Lower leg skin (tissue), 4 donors: ENCODE results near the gene RPL29. TPM values are rescaled to one million over a fixed set of nuclear protein-coding genes. Genes with fewer than 3 reads are reported as not detected.

ENCODE experiments used
- DNase-seq, 2 donors: peaks; one replicate each; pipeline ENCODE4 v3.0.0-alpha.2; 2019; ENCODE audit warnings: low spot score in 2 of 2
- H3K4me3 ChIP-seq: fragments of 200-600 bp; sonication (generic); 2 replicates; pipeline ENCODE4 v1.5.1; 2017; ENCODE audit warnings: mild to moderate bottlenecking, low read depth; ENCODE audit not compliant: poor library complexity, severe bottlenecking
- POLR2A ChIP-seq, 2 donors: fragments of 450-650 bp; IDR thresholded peaks; one replicate each; pipeline ENCODE4 v1.6.1; 2016 to 2017; ENCODE audit warnings: antibody characterized with exemption in 2 of 2, mild to moderate bottlenecking in 1 of 2, moderate library complexity in 1 of 2
- WGBS, 2 donors: methylation state at CpG; one replicate each; pipeline ENCODE4 v1.1.5; 2018; 5-methylcytosine and 5-hydroxymethylcytosine counted together
- intact Hi-C: fragments of 100-400 bp; cut with DNase I; formaldehyde crosslinking; loops from one replicate; pipeline ENCODE4 v1.15.0; 2023; ENCODE audit warnings: low total_unique reads
- total RNA-seq, 4 donors: library from RNA; depleted of rRNA; stranded (reverse); fragments of >200 nt; gene quantifications; one replicate each; pipeline ENCODE4 v1.1.0, GENCODE V29; 2016
- TF ChIP-seq, protein P1 (sequence below), 3 donors: fragments of 450-650 bp; IDR thresholded peaks; one replicate each; pipeline ENCODE4 v1.5.1; 2016; ENCODE audit warnings: antibody characterized with exemption in 3 of 3, mild to moderate bottlenecking in 3 of 3, moderate library complexity in 2 of 3

RPL29 gene
- total RNA-seq, 4 donors from 2014 or later: 1,729 to 2,645 (median 2,120) TPM

- intact Hi-C loops: no loop called here
- 89 to 94% methylated on average over 11 to 18 of the region's 18 CpGs for WGBS, 2 donors
- TF ChIP-seq, protein P1, sequence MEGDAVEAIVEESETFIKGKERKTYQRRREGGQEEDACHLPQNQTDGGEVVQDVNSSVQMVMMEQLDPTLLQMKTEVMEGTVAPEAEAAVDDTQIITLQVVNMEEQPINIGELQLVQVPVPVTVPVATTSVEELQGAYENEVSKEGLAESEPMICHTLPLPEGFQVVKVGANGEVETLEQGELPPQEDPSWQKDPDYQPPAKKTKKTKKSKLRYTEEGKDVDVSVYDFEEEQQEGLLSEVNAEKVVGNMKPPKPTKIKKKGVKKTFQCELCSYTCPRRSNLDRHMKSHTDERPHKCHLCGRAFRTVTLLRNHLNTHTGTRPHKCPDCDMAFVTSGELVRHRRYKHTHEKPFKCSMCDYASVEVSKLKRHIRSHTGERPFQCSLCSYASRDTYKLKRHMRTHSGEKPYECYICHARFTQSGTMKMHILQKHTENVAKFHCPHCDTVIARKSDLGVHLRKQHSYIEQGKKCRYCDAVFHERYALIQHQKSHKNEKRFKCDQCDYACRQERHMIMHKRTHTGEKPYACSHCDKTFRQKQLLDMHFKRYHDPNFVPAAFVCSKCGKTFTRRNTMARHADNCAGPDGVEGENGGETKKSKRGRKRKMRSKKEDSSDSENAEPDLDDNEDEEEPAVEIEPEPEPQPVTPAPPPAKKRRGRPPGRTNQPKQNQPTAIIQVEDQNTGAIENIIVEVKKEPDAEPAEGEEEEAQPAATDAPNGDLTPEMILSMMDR (IDR thresholded peaks at IDR 0.05): no peak
- no peak for TF ChIP-seq POLR2A (IDR thresholded peaks at IDR 0.05)
- DNase-seq: no peak
- H3K4me3 ChIP-seq: no peak overlapping the region
Measured at GRCh38 chr3:51961011-51961410, 34.7 kb downstream of the RPL29 start.

DNA sequence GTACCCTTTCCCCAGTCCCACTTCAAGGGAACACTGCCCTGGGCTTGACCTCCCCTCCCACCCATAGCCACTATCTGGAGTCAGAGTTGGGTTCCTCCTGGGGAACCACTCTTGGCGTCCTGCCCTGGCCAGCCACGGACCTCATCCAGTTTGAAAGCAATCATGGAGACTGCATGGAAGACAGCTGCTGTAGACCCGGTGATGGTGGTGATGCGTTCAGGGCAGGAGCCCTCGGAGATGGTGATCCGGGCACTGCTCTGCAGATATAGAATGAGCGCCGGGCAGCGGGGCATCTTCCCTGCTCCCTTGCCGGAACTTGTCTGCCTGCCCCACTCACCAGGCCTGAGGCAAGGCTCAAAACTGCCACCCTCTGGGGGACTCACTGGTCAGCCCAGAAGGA lies 35.3 kb downstream of the RPL29 start:
- TF ChIP-seq POLR2A (IDR thresholded peaks at IDR 0.05): no peak
- TF ChIP-seq, protein P1 (IDR thresholded peaks at IDR 0.05): no peak
- no peak for DNase-seq
- 93 to 95% methylated on average over 10 of the region's 10 CpGs for WGBS, 2 donors
- intact Hi-C loops: no loop called here
- no peak overlapping the region for H3K4me3 ChIP-seq

DNA sequence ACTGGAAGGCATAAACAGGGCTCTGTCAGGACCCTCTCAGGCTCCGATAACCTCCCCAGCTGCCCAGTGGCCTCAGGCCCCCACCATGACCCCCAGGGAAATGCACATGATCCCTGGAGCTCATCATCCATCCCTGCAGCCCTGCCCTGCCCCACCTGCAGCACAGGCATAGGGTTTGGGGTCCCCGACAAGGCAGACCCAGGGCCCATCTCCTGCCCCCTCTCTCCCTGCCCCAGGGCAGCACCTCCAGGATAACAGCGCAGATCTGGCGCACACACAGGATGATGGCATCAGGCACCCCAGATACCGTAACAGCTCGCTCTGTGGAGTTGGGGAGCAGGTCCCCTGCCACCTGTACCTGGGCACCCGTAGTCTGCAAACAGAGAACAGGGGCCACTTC lies 36.0 kb downstream of the RPL29 start:
- intact Hi-C loops: loop anchor here (5.0 kb wide), 1 partner anchor 1633 kb away; no protein-coding TSS in a partner anchor
- TF ChIP-seq, protein P1 (IDR thresholded peaks at IDR 0.05): no peak
- TF ChIP-seq POLR2A (IDR thresholded peaks at IDR 0.05): no peak
- no peak overlapping the region for H3K4me3 ChIP-seq
- 95 to 98% methylated on average over 7 of the region's 7 CpGs for WGBS, 2 donors
- DNase-seq: no peak

- WGBS, 2 donors: 91 to 94% methylated on average over 20 of the region's 20 CpGs
- no peak for DNase-seq
- intact Hi-C loops: loop anchor here (5.0 kb wide), 1 partner anchor 1633 kb away; no protein-coding TSS in a partner anchor
- TF ChIP-seq POLR2A (IDR thresholded peaks at IDR 0.05): no peak
- TF ChIP-seq, protein P1 (IDR thresholded peaks at IDR 0.05): no peak
- H3K4me3 ChIP-seq: no peak overlapping the region
Measured at GRCh38 chr3:51958603-51959521, 36.8 kb downstream of the RPL29 start.

- TF ChIP-seq, protein P1 (IDR thresholded peaks at IDR 0.05): no peak
- TF ChIP-seq POLR2A (IDR thresholded peaks at IDR 0.05): no peak
- no peak overlapping the region for H3K4me3 ChIP-seq
- intact Hi-C loops: loop anchor here (5.0 kb wide), 1 partner anchor 1635 kb away; no protein-coding TSS in a partner anchor
- 93 to 96% methylated on average over 13 to 15 of the region's 15 CpGs for WGBS, 2 donors
- DNase-seq: no peak
Measured at GRCh38 chr3:51957520-51958205, 38.0 kb downstream of the RPL29 start.
